Calu3 (cell line): Measurements from ENCODE around the gene EYA2. TPM values are rescaled to one million over a fixed set of nuclear protein-coding genes. Genes with fewer than 3 reads are reported as not detected.

Experiments used
- BruUV-seq: library from RNA; stranded (reverse); fragments of 400-500 nt; replicated peaks from 2 replicates; lab custom pipeline; 2021; lab: Mats Ljungman, UMichigan
- CTCF ChIA-PET: fragments of 300-600 bp; sonication (Branson Sonifier 250); formaldehyde crosslinking; loops from one replicate; lab custom pipeline; 2022; ENCODE audit warnings: antibody characterized with exemption; lab: Charles Lee
- DNase-seq: peaks from one replicate; pipeline ENCODE4 v3.0.0; 2022
- H3K27ac Mint-ChIP-seq: one replicate; pipeline ENCODE4 v1.8.0; 2022; ENCODE audit warnings: mixed read lengths; ENCODE audit not compliant: unreplicated experiment
- H3K27me3 Mint-ChIP-seq: one replicate; pipeline ENCODE4 v1.8.0; 2022; ENCODE audit warnings: mixed read lengths; ENCODE audit not compliant: unreplicated experiment
- H3K36me3 Mint-ChIP-seq: one replicate; pipeline ENCODE4 v1.8.0; 2022; ENCODE audit warnings: mild to moderate bottlenecking, moderate library complexity, mixed read lengths; ENCODE audit not compliant: insufficient read depth, unreplicated experiment
- H3K4me1 Mint-ChIP-seq: one replicate; pipeline ENCODE4 v1.8.0; 2022; ENCODE audit warnings: mild to moderate bottlenecking, low read depth, mixed read lengths; ENCODE audit not compliant: unreplicated experiment
- H3K4me3 Mint-ChIP-seq: one replicate; pipeline ENCODE4 v1.8.0; 2022; ENCODE audit warnings: mild to moderate bottlenecking, low read depth, moderate library complexity, mixed read lengths; ENCODE audit not compliant: unreplicated experiment
- H3K9me3 Mint-ChIP-seq: one replicate; pipeline ENCODE4 v1.8.0; 2022; ENCODE audit warnings: low read depth, mixed read lengths; ENCODE audit not compliant: unreplicated experiment
- CTCF ChIP-seq: fragments of 200-600 bp; IDR thresholded peaks from one replicate; pipeline ENCODE4 v1.8.0; 2022; ENCODE audit warnings: antibody characterized with exemption; ENCODE audit not compliant: unreplicated experiment
- intact Hi-C: fragments of 100-400 bp; cut with micrococcal nuclease; formaldehyde crosslinking; loops from one replicate; pipeline ENCODE4 v1.10.0; 2022; ENCODE audit not compliant: unreplicated experiment
- total RNA-seq: library from RNA; stranded (reverse); gene quantifications from 2 replicates; pipeline ENCODE4 v1.2.3, GENCODE V29; 2022

The EYA2 gene
- total RNA-seq, 1 experiment from 2014 or later = 0.35 TPM

- intact Hi-C loops = no loop called here
- peaks cover 20% of the 10 kb centered on the region for H3K27me3 Mint-ChIP-seq
- CTCF ChIA-PET = no interaction called here
- no peak overlapping the region for H3K27ac Mint-ChIP-seq
- DNase-seq = no peak
- H3K4me3 Mint-ChIP-seq = no peak overlapping the region
- H3K9me3 Mint-ChIP-seq = peaks cover 14% of the 10 kb centered on the region
- no TSS peak for BruUV-seq
- H3K4me1 Mint-ChIP-seq = no peaks in the 10 kb centered on the region
- no peak for TF ChIP-seq CTCF
- H3K36me3 Mint-ChIP-seq = no peaks in the 10 kb centered on the region
These were observed 208.0 kb downstream of the EYA2 start for GRCh38 chr20:47102629-47103028.

GRCh38 chr20:47106786-47107185 lies 212.1 kb downstream of the EYA2 start:
- peaks cover 12% of the 10 kb centered on the region for H3K9me3 Mint-ChIP-seq
- H3K4me3 Mint-ChIP-seq = no peak overlapping the region
- intact Hi-C loops = no loop called here
- H3K4me1 Mint-ChIP-seq = no peaks in the 10 kb centered on the region
- BruUV-seq = no TSS peak
- no peak for DNase-seq
- no peaks in the 10 kb centered on the region for H3K36me3 Mint-ChIP-seq
- no peak overlapping the region for H3K27ac Mint-ChIP-seq
- H3K27me3 Mint-ChIP-seq = no peaks in the 10 kb centered on the region
- CTCF ChIA-PET = no interaction called here
- TF ChIP-seq CTCF = no peak

- H3K4me3 Mint-ChIP-seq = no peak overlapping the region
- H3K9me3 Mint-ChIP-seq = peaks cover 8% of the 10 kb centered on the region
- H3K27me3 Mint-ChIP-seq = no peaks in the 10 kb centered on the region
- no peaks in the 10 kb centered on the region for H3K36me3 Mint-ChIP-seq
- CTCF ChIA-PET = interaction anchor here (0.8 kb wide), 1 partner anchor 104 kb away, joined by 3 read pairs; no protein-coding TSS in a partner anchor
- no peaks in the 10 kb centered on the region for H3K4me1 Mint-ChIP-seq
- BruUV-seq = no TSS peak
- H3K27ac Mint-ChIP-seq = no peak overlapping the region
- intact Hi-C loops = no loop called here
- no peak for DNase-seq
- TF ChIP-seq CTCF = no peak
These were observed 214.4 kb downstream of the EYA2 start for GRCh38 chr20:47108994-47109393.

GRCh38 chr20:47110819-47111218 lies 216.2 kb downstream of the EYA2 start:
- CTCF ChIA-PET = no interaction called here
- no peaks in the 10 kb centered on the region for H3K36me3 Mint-ChIP-seq
- no peak for DNase-seq
- no peaks in the 10 kb centered on the region for H3K4me1 Mint-ChIP-seq
- no peak overlapping the region for H3K27ac Mint-ChIP-seq
- H3K9me3 Mint-ChIP-seq = peaks cover 8% of the 10 kb centered on the region
- no peaks in the 10 kb centered on the region for H3K27me3 Mint-ChIP-seq
- TF ChIP-seq CTCF = no peak
- H3K4me3 Mint-ChIP-seq = no peak overlapping the region
- BruUV-seq = no TSS peak
- intact Hi-C loops = no loop called here
